DLD1 (cell line): ENCODE measurements around the gene PRKACG.
"Not testable (repeated sequence)": the region's sequence is repeated elsewhere in the genome, so short reads cannot be mapped to it uniquely, and the experiment has no call there.

Experiments used
- in situ Hi-C: cut with HindIII; loops from 2 replicates; pipeline ENCODE4 v1.10.0; 2017; ENCODE audit warnings: low sequenced_read_pairs

Gene PRKACG

DNA sequence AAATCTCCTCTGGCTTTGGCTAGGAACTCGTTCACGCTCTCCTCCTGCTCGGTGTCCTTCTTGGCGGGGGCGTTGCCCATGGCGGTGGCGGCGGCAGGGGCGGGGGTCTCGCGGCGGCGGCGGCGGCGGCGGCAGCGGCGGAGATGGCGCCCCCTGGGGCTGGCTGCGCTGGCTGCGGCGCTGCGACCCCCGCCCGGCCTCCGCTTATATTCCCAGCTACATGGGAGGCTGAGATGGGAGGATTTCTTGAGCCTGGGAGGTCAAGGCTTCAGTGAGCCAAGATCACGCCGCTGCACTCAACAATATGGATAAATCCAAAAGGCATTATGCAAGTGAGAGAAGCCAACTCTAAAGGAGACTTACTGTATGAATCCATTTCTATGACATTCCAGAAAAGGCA, at the start of gene PRKACG:
Gene PRKACG, minus strand, starts transcription at position 101 of the 400 bp plus-strand sequence. Its CDS starts 21 bp downstream, at position 80.
- in situ Hi-C loops, result no loop called here

DNA sequence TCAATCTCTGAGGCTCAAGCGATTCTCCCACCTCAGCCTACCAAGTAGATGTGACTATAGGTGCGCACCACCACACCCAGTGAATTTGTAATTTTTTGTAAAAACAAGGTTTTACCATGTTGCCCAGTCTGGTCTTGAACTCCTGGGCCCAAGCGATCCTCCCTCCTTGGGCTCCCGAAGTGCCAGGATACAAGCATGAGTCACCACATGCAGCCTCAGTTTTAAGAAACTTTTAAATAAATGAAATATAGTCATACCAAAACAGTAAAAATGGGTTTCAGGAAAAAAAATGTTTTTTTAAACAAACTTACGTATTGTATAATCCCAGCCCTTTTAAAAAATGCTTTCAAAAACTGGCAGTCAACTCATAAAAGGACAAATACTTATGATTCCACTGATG, 48.3 kb upstream of the PRKACG start:
- in situ Hi-C loops, result no loop called here

DNA sequence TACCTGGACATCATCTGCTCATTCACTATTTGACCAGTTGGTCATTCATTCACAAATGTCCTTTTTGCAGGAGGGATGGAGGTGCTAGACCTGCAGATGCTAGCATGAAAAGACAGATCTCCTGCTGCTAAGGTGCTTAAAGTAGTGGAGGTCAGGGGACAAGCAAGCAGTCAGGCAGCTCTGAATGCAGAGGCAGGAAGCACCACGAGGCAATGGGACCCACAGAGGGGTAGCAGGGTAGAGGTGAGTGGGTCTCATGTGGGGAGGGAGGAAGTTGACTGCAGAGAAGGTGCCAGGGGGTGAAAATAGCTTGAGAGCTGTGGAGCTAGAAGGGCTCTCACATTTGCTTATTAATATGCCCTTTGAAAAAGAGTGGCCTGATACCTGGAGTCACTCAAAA, 46.9 kb upstream of the PRKACG start:
- in situ Hi-C loops, result no loop called here

DNA sequence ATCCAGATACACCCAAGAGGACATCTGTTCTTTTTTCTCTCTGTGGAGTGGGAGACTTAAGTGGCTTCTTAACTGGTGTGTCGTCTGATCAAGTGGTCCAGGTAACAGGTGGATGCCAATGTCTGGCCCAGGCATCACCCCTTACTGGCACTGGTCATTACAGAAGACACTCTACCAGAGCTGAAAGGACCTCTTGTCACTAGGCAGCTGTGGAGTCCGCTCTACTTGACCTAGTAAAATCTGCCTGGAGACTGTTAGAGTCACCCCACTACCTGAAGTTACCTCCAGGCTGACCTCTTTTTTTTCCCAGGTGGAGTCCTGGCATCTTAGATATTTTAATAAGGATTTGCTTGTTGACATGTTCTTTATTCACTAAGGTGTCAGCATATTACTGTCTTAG, 44.2 kb upstream of the PRKACG start:
- in situ Hi-C loops, result no loop called here

DNA sequence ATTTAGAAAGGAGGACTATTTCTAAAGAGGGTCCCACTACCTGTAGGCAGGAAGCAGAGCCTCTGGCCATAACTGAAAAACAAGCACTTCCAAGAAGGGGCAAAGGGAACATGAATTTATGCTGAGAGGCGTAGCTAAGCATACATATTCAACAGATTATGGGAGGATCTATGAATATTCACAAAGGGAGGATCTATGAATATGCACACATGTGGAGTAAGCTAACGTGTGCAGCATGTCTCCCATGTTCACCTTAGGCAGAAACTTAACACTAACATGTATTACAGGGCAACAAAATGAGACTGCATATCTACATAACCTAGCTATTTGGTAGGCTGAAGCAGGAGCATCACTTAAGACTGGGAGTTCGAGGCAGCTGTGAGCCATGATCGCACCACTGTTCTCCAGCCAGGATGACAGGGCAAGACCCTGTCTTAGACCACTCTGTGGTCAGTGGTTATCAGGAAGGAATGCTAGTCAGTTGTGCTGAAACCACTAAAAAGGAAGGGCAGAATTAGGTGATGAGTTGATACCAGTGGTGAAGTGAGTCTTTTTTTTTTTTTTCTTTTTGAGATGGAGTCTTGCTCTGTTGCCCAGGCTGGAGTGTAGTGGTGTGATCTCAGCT, 42.4 kb upstream of the PRKACG start:
- in situ Hi-C loops, result no loop called here

DNA sequence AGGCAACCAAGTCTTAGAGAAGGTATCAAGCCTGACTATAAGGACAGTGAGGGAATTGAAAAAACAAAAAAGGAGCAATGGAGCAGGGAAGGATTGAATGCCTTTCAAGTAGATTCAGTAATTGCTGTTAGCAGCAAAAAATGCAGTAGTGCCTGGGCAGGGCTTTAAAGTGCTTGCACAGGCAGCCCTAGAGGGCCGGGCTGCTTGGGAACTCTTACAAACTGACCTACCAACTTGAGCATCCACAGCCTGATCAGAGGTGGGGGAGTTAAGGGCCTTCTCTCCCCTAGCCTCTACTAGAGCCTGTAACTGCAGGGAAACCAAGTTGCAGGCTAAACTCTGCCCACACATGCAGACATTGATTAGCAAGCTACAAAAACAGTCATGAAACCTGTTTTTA, 41.1 kb upstream of the PRKACG start:
- in situ Hi-C loops, result no loop called here

DNA sequence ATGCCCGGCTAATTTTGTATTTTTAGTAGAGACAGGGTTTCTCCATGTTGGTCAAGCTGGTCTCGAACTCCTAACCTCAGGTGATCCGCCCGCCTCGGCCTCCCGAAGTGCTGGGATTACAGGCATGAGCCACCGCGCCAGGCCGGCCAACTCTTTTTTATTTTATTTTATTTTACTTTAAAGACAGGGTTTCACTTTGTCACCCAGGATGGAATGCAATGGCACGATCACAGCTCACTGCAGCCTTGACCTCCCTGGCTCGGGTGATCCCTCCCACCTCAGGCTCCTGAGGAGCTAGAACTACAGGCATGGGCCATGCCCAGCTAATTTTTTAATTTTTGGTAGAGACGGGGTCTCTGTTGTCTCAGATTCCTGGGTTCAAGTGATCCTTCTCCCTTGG, 37.0 kb upstream of the PRKACG start:
- in situ Hi-C loops, result not testable (repeated sequence)

DNA sequence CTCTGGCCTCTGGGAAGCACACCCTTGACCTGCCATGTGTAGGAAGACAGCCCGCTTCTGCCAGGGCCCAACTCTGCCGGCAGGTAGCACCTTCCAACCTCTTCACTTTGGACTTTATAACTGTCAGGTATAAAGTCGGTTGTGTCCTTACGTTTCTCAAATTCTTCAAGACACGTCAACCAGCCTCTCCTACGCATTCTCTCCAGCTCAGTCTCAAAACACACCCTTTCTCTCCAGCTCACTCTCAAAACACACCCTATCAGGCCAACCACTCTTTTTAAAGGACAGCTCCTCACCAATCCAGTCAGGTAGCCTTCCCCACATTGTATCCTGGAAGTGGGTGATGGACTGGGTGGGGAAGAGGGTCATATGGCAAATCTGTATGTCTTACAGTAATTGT, 35.2 kb upstream of the PRKACG start:
- in situ Hi-C loops, result no loop called here

DNA sequence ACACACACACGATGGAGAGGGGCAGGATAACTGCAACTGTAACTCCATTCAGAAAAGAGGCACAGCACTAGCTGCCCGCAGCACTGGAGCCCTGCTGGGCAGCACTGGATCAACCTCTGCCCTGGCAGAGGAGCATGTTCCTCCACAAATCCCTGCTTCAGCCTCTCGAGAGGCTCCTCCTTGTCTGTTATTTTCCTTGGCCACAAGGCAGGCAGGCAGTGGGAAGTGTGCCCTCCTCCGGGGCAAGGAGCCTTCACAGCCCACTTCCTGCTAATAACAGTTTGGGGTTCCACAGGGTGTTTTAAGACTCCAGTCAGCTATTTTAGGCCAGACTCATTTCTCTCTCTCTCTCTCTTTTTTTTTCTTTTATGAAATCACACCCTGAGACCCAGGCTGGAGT, 33.5 kb upstream of the PRKACG start:
- in situ Hi-C loops, result no loop called here

DNA sequence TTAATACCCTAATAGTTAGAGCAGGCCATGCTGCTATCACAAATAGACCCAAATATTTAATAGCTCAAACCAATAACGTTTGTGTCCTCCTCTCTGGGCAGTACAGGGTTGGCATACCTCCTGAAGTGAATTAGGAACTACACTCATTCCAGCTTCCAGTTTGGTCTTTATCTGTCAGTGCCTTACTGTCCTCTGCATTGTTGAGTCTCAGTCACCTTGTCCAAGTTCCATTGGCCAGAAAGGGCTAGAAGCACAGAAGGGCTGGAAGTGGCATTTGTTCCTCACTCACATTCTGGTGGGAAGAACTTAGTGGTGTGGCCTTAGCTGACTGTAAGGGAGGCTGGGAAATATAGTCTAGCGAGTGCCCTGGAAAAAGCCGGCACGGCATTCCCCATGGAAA, 32.8 kb upstream of the PRKACG start:
- in situ Hi-C loops, result no loop called here

DNA sequence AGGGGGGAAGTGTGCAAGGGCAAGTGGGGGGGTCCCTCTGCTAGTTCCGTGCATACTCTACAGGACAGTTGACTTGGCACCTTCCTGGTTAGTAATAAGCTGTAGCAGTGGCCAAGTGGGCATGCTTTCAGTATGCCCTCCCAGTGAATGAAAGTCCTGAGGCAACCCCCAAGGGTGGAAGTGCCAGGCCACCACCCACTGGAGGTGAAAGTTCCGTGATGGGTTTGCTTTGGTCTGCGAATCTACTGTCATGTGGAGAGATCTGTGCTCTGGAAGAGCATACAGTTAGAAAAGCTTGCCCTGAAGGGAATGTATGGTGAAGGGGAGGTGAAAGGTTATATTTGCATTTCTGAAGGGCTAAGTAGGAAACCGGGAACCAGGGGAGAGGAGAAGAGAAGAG, 31.9 kb upstream of the PRKACG start:
- in situ Hi-C loops, result no loop called here

DNA sequence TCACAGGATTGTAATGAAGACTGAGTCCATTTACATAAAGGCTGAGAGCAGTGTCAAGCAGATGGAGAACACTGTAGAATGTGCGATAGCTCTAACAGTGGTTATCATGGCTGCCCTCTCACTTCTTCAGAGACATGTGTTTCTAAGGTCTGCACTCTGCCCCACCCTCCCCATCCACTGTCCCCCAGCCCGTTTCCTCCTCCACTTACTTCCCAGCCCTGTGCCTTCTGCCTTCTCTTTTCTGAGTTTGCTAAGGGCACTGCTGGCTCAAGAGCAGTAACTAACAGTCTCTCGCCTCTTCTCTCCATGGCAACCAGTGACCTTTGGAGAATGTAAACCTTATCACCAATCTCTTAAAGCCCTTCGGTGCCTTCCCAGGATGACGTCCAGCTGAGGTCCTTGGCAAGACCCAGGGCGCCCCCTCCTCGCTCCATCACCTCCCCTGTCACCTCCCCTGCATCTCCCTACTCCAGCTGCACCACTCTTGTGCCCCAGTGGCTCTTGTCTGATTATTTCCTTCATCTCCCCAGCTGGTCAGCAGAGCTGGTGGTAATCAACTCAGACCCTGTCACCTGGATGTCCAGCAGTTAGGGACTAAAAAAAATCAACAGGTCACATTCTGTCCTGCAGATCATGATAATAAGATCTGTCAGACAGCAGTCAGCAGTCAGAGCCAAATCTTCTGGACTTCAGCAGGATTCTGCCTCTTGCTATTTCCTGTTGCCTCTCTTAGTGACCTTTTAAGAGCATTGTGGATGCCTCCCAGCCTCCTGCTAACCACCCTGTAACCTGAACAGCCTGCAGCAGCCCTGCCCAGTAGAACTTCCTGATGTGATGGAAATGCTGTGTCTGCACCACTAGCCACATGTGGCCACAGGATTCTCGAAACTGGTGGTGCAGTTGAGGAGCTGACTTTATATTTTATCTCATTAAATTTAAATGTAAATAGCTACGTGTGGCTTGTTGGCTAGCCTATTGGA, 30.6 kb upstream of the PRKACG start:
- in situ Hi-C loops, result no loop called here

DNA sequence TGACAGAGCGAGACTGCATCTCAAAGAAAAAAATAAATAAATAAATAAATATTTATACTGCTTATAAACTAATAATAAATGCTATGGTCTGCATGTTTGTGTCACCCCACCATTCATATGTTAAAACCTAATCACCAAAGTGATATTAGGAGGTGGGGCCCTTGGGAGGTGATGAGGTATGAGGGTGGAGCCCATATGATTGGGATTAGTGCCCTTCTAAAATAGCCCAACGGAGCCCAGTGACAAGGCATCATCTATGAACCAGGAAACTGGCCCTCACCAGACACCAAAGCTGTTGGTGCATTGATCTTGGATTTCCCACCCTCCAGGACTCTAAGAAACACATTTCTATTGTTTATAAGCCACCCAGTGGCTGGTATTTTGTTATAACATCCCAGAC, 26.7 kb upstream of the PRKACG start:
- in situ Hi-C loops, result no loop called here

DNA sequence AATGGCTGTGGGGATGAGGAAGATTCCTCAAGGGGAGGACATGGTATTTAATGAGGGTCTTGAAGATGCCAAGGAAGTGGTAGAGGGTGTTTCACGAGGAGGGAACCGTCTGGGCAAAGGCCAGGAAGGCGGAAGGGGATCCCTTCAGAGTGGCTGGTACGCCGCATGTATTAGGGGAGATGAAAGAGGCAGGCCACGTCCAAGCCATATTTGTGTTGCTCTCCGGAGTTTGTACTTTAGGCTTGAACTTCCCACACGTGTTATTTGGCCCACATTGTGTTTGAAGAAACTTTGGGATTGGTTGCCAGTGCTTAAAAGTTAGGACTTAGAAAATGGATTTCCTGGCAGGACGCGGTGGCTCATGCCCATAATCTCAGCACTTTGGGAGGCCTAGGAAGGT, 22.9 kb upstream of the PRKACG start:
- in situ Hi-C loops, result no loop called here

DNA sequence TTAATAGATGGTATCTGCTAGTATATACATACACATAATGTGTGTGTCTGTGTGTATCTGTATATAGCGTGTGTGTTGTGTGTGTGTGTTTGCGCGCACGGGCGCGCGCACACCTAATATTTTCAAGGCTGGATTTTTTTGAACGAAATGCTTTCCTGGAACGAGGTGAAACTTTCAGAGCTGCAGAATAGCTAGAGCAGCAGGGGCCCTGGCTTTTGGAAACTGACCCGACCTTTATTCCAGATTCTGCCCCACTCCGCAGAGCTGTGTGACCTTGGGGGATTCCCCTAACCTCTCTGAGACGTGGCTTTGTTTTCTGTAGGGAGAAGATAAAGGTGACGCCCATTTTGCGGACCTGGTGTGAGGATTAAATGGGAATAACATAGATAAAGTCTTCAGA, 22.4 kb upstream of the PRKACG start:
- in situ Hi-C loops, result no loop called here

DNA sequence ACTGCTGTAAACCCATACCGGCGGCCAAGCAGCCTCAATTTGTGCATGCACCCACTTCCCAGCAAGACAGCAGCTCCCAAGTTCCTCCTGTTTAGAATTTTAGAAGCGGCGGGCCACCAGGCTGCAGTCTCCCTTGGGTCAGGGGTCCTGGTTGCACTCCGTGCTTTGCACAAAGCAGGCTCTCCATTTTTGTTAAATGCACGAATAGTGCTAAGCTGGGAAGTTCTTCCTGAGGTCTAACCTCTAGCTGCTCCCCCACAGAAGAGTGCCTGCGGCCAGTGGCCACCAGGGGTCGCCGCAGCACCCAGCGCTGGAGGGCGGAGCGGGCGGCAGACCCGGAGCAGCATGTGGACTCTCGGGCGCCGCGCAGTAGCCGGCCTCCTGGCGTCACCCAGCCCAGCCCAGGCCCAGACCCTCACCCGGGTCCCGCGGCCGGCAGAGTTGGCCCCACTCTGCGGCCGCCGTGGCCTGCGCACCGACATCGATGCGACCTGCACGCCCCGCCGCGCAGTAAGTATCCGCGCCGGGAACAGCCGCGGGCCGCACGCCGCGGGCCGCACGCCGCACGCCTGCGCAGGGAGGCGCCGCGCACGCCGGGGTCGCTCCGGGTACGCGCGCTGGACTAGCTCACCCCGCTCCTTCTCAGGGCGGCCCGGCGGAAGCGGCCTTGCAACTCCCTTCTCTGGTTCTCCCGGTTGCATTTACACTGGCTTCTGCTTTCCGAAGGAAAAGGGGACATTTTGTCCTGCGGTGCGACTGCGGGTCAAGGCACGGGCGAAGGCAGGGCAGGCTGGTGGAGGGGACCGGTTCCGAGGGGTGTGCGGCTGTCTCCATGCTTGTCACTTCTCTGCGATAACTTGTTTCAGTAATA, 21.8 kb upstream of the PRKACG start, which contains the start of gene FXN:
Gene FXN, plus strand, starts transcription at position 315 of the 871 bp plus-strand sequence. Its CDS starts 31 bp downstream, at position 346.
- in situ Hi-C loops, result no loop called here

DNA sequence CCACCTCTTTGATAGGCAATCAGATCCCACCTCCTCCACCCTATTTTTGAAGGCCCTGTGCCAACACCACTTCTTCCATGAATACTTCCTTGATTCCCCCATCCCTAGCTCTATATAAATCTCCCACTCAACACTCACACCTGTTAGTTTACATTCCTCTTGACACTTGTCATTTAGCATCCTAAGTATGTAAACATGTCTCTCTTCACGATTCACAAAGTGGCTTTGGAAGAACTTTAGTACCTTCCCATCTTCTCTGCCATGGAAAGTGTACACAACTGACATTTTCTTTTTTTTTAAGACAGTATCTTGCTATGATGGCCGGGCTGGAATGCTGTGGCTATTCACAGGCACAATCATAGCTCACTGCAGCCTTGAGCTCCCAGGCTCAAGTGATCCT, 20.2 kb upstream of the PRKACG start:
- in situ Hi-C loops, result no loop called here

DNA sequence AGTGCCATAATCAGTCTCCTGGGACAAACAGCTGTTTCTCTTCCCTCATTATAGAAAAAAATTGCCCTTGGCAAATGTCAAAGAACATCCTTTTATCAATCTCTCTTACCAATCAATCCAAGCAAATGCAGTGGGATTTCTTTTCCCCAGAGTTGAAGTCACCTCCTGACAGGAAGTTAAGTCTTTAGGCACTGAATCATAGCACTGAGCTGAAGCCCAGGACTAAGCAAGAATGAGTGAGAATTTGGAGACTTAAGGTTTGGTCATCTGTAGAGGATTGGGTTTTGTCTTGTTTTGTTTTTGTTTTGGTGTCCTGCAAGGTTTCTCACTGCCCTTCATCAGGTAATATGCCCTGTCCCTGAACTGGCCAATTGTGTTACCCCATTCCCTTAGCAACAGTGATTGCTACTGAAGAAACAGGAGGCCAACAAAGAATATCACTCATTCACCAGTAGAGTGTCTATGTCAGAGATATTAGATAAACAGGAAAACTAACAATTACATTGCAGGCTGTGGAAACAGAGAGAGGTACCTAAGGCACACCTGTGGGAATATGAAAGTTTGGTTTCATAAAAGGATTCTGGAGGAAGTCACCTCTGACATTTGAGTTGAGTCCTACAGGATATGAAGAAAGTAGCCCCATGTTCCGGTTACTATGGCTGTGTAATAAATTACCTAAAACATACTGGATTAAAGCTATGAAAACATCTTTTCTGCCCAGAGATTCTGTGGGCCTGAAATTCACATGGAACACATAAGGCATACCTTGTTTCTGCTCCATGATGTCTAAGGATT, 17.1 kb upstream of the PRKACG start:
- in situ Hi-C loops, result no loop called here

DNA sequence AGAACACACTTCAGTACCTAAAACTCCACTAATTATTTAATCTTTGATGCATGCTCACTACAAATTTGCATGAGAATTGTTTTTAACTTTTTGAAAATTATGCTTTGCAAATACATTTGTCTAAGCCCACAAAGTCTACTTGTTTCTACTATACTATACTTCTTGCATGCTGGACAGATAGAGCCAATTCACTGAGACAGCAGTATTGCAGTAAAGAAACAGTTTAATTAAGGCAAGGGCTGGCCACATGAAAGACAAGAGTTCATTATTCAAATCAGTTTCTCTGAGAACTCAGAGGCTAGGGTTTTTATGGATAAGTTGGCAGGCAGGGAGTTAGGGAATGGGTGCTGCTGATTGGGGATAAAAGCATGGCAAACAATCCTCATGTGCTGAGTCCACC, 15.6 kb upstream of the PRKACG start:
- in situ Hi-C loops, result no loop called here

DNA sequence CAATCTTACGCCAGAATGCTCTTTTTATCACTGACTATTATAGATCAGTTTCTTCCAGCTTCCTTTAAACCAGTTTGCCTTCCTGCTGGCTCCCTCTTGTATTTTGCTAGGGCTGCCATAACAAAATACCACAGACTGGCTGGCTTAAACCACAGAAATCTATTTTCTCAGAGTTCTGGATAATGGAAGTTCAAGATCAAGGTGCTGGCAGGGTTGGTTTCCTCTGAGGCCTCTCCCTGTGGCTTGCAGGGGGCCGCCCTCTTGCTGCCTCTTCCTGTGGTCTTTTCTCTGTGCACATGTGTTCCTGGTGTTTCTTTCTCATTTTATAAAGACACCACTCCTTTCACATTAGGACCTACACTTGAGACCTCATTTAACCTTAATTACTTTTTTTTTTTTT, 14.8 kb upstream of the PRKACG start:
- in situ Hi-C loops, result no loop called here
